ENCODE results near the gene ADGRA1. TPM values are rescaled to one million over a fixed set of nuclear protein-coding genes. Genes with fewer than 3 reads are reported as not detected.

Gene ADGRA1
- total RNA-seq, 4 donors from 2014 or later, result 0.32 TPM; not detected in 3

- no peak for ATAC-seq (ENCODE audit: low FRiP score)
Measured at GRCh38 chr10:133055470-133055869, 32.3 kb upstream of the ADGRA1 start.

GRCh38 chr10:133056001-133056400, 31.7 kb upstream of the ADGRA1 start:
- no peak for ATAC-seq (ENCODE audit: low FRiP score)

More at GRCh38 chr10:133055470-133055869, 32.3 kb upstream of the ADGRA1 start:
- no peak for DNase-seq (ENCODE audit: low spot score)
- TF ChIP-seq, protein P1, sequence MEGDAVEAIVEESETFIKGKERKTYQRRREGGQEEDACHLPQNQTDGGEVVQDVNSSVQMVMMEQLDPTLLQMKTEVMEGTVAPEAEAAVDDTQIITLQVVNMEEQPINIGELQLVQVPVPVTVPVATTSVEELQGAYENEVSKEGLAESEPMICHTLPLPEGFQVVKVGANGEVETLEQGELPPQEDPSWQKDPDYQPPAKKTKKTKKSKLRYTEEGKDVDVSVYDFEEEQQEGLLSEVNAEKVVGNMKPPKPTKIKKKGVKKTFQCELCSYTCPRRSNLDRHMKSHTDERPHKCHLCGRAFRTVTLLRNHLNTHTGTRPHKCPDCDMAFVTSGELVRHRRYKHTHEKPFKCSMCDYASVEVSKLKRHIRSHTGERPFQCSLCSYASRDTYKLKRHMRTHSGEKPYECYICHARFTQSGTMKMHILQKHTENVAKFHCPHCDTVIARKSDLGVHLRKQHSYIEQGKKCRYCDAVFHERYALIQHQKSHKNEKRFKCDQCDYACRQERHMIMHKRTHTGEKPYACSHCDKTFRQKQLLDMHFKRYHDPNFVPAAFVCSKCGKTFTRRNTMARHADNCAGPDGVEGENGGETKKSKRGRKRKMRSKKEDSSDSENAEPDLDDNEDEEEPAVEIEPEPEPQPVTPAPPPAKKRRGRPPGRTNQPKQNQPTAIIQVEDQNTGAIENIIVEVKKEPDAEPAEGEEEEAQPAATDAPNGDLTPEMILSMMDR (IDR thresholded peaks at IDR 0.05), result no peak

DNA sequence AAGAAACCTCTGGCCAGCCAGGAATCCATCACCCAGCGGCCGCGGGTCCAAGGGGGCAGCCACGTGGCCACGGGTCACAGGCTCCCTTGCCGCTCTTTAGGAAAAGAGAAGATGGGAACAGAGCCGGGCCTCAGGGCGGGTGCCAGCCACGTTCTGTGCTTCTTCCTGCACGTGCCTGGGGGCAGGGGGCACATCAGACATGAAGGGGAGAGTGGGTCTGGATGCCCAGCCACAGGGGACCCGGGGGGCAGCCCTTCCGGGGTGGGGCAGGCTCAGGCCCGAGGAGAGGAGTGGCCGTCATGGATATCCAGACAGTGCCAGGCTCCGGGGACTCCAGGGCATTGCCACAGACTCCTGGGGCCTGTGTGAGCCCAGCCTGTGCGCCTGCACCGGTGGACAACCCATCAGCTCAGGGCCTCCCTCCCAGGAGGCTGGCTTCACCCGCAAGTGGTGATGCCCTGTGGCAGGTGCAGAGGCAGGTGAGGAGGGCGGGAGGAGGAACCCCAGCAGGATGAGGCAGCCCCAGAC, 31.0 kb upstream of the ADGRA1 start:
- ATAC-seq (ENCODE audit: low FRiP score) (no peak), DNase-seq (ENCODE audit: low spot score) (no peak)
- TF ChIP-seq, protein P1 (IDR thresholded peaks at IDR 0.05), result no peak

More at GRCh38 chr10:133056001-133056400, 31.7 kb upstream of the ADGRA1 start:
- TF ChIP-seq, protein P1 (IDR thresholded peaks at IDR 0.05), result no peak
- no peak for DNase-seq (ENCODE audit: low spot score)

GRCh38 chr10:133058331-133059092, 29.2 kb upstream of the ADGRA1 start:
- TF ChIP-seq, protein P1 (IDR thresholded peaks at IDR 0.05), result no peak
- no peak for ATAC-seq (ENCODE audit: low FRiP score)
- DNase-seq (ENCODE audit: low spot score), result no peak

DNA sequence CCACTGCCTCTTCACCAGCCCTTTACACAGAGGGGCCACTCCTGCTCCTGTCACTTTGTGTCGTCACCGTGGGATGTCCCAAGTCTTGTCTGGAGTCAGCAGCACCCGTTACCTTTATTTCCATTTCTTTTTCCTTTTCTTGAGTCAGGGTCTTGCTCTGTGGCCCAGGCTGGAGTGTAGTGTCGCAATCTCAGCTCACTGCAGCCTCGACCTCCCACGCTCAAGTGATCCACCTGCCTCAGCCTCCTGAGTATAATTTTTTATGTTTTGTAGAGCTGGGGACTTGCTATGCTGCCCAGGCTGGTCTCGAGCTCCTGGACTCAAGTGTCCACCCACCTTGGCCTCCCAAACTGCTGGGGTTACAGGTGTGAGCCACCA, 28.6 kb upstream of the ADGRA1 start:
- ATAC-seq (ENCODE audit: low FRiP score) (no peak), DNase-seq (ENCODE audit: low spot score) (no peak)
- TF ChIP-seq, protein P1 (IDR thresholded peaks at IDR 0.05), result no peak

DNA sequence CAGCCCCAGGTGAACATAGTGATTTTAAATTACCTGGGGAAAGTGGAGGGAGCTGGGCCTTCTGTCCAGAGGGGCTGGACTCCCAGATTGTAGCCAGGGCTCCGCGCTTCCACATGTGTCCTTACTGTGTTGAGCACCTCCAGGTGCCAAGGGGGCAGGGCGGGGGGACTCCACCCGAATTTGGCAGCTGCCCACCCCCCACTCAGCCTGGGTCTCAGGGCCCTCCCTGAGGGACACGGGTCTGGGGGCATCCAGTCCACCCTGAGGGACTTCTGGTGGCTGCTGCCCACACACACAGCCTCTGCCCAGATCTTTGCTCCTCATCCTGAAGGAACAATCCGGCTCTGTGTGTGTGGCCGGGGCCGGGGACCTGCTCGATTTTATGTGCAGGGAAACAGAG, 28.2 kb upstream of the ADGRA1 start:
- TF ChIP-seq, protein P1 (IDR thresholded peaks at IDR 0.05), result no peak
- ATAC-seq (ENCODE audit: low FRiP score) (no peak), DNase-seq (ENCODE audit: low spot score) (no peak)

GRCh38 chr10:133060022-133060421, 27.7 kb upstream of the ADGRA1 start:
- TF ChIP-seq, protein P1 (IDR thresholded peaks at IDR 0.05), result no peak
- DNase-seq (ENCODE audit: low spot score) (no peak), ATAC-seq (ENCODE audit: low FRiP score) (no peak)
